Measurements from ENCODE around the gene ADAM12.

- TF ChIP-seq EZH2 (IDR thresholded peaks at IDR 0.05; ENCODE audit: low read depth) (no peak), CTCF (conservative IDR thresholded peaks at IDR 0.05) (no peak)
Observed at GRCh38 chr10:126247446-126247975, 140.8 kb downstream of the ADAM12 start.
